GM19452 (cell line): ENCODE data around the gene EDN3.

Experiments
- ATAC-seq: cut with Tn5 transposase; IDR thresholded peaks from one replicate; pipeline ENCODE4 v1.9.1; 2021; ENCODE audit not compliant: unreplicated experiment

EDN3 gene

GRCh38 chr20:59300333-59301081, at the start of gene EDN3:
Gene EDN3 (plus strand): TSS chr20:59300611. CDS start chr20:59300813, 202 bp downstream.
- ATAC-seq, result no peak

GRCh38 chr20:59253325-59253724, 47.1 kb upstream of the EDN3 start:
- ATAC-seq, result no peak

- ATAC-seq, result no peak
These were observed 46.6 kb upstream of the EDN3 start for GRCh38 chr20:59253779-59254319.

- ATAC-seq, result no peak
These were observed 45.2 kb upstream of the EDN3 start for GRCh38 chr20:59255256-59255655.

GRCh38 chr20:59258221-59258621, 42.2 kb upstream of the EDN3 start:
- ATAC-seq, result no peak

GRCh38 chr20:59259946-59260345, 40.5 kb upstream of the EDN3 start:
- ATAC-seq, result no peak

GRCh38 chr20:59265298-59265697, 35.1 kb upstream of the EDN3 start:
- ATAC-seq, result no peak

- no peak for ATAC-seq
These were observed 31.5 kb upstream of the EDN3 start for GRCh38 chr20:59268870-59269269.

GRCh38 chr20:59269411-59270025, 30.9 kb upstream of the EDN3 start:
- ATAC-seq, result no peak

- ATAC-seq, result no peak
These were observed 30.0 kb upstream of the EDN3 start for GRCh38 chr20:59270380-59270779.

GRCh38 chr20:59273739-59274357, 26.6 kb upstream of the EDN3 start:
- no peak for ATAC-seq

GRCh38 chr20:59276938-59277337, 23.5 kb upstream of the EDN3 start:
- no peak for ATAC-seq

GRCh38 chr20:59284470-59284869, 15.9 kb upstream of the EDN3 start:
- no peak for ATAC-seq

- no peak for ATAC-seq
These were observed 10.4 kb upstream of the EDN3 start for GRCh38 chr20:59289994-59290393.

GRCh38 chr20:59291740-59292383, 8.5 kb upstream of the EDN3 start:
- ATAC-seq, result no peak

- no peak for ATAC-seq
These were observed 4.9 kb upstream of the EDN3 start for GRCh38 chr20:59295531-59295930.

- ATAC-seq, result no peak
These were observed 2.7 kb upstream of the EDN3 start for GRCh38 chr20:59297686-59298085.

- ATAC-seq, result no peak
These were observed 472 bp upstream of the EDN3 start for GRCh38 chr20:59299945-59300332.

- no peak for ATAC-seq
These were observed 1.1 kb downstream of the EDN3 start for GRCh38 chr20:59301343-59302007.

- ATAC-seq, result no peak
These were observed 5.7 kb downstream of the EDN3 start for GRCh38 chr20:59305908-59306655.
